Choroid plexus epithelial cell (primary cell): ENCODE results near the gene CEACAM1.
A peak's percentile ranks its signal among the peaks of the same experiment; 100 is the strongest.

Experiments used
- DNase-seq: peaks from one replicate; pipeline ENCODE4 v3.0.0-alpha.2; 2010; ENCODE audit warnings: low read depth
- H3K4me3 ChIP-seq: 2 replicates; pipeline ENCODE4 v1.5.1; 2011; ENCODE audit warnings: low read depth, mild to moderate bottlenecking, control low read depth, low read length, moderate library complexity
- CTCF ChIP-seq: conservative IDR thresholded peaks from 2 replicates; pipeline ENCODE4 v1.5.1; 2011; ENCODE audit warnings: low read depth, mild to moderate bottlenecking, control low read depth, inconsistent platforms, low read length, moderate library complexity

The CEACAM1 gene

GRCh38 chr19:42521346-42522030, 6.8 kb downstream of the CEACAM1 start:
- no peak overlapping the region for H3K4me3 ChIP-seq
- TF ChIP-seq CTCF = no peak
- DNase-seq = no peak

- no peak for TF ChIP-seq CTCF
- no peak overlapping the region for H3K4me3 ChIP-seq
- no peak for DNase-seq
Measured at GRCh38 chr19:42519108-42519507, 9.2 kb downstream of the CEACAM1 start.

- DNase-seq = no peak
- TF ChIP-seq CTCF = no peak
- no peak overlapping the region for H3K4me3 ChIP-seq
Measured at GRCh38 chr19:42516771-42517170, 11.5 kb downstream of the CEACAM1 start.

- TF ChIP-seq CTCF = no peak
- DNase-seq = no peak
- H3K4me3 ChIP-seq = no peak overlapping the region
Measured at GRCh38 chr19:42515241-42515832, 12.9 kb downstream of the CEACAM1 start.

GRCh38 chr19:42514449-42514848, 13.8 kb downstream of the CEACAM1 start:
- TF ChIP-seq CTCF = no peak

GRCh38 chr19:42512743-42513304, 15.5 kb downstream of the CEACAM1 start:
- H3K4me3 ChIP-seq = no peak overlapping the region
- TF ChIP-seq CTCF = no peak
- peak; percentile 4 for DNase-seq

More at GRCh38 chr19:42514449-42514848, 13.8 kb downstream of the CEACAM1 start:
- no peak overlapping the region for H3K4me3 ChIP-seq
- no peak for DNase-seq
